Common myeloid progenitor, CD34-positive (primary cell): ENCODE results near the gene NUTF2.

Experiments
- CTCF ChIA-PET: fragments of 350-600 bp; sonication (Branson Sonifier 250); formaldehyde crosslinking; loops from one replicate; lab custom pipeline; 2021; ENCODE audit warnings: antibody characterized with exemption; lab: Charles Lee
- POLR2A ChIA-PET: fragments of 350-600 bp; sonication (Branson Sonifier 250); formaldehyde crosslinking; loops from one replicate; lab custom pipeline; 2021; ENCODE audit warnings: antibody characterized with exemption; lab: Charles Lee
- DNase-seq, 3 donors: peaks; one replicate each; pipeline versions ENCODE4 v3.0.0 to v3.0.0-alpha.2; 2013
- H3K27ac ChIP-seq, 2 experiments: 1 replicate in 1 of 2; 2 replicates in 1 of 2; pipeline ENCODE4 v1.7.0; 2013; ENCODE audit warnings: inconsistent platforms in 2 of 2, low read length in 2 of 2, mild to moderate bottlenecking in 2 of 2, low read depth in 1 of 2, moderate library complexity in 1 of 2; ENCODE audit not compliant: severe bottlenecking in 2 of 2, insufficient read depth in 1 of 2, poor library complexity in 1 of 2
- H3K27me3 ChIP-seq, 5 experiments: replicated peaks in 2 of 5; 1 replicate in 3 of 5; 2 replicates in 2 of 5; pipeline versions ENCODE4 v1.6.1 to v1.7.0; 2013; ENCODE audit warnings: low read length in 4 of 5, mild to moderate bottlenecking in 2 of 5, moderate library complexity in 2 of 5, inconsistent platforms in 1 of 5; ENCODE audit not compliant: insufficient read depth in 5 of 5, control insufficient read depth in 4 of 5
- H3K36me3 ChIP-seq, 4 experiments: 1 replicate in 2 of 4; 2 replicates in 2 of 4; pipeline versions ENCODE4 v1.6.1 to v1.7.0; 2013; ENCODE audit warnings: low read length in 3 of 4, control low read depth in 1 of 4, mild to moderate bottlenecking in 1 of 4; ENCODE audit not compliant: control insufficient read depth in 4 of 4, insufficient read depth in 4 of 4
- H3K4me1 ChIP-seq, 4 experiments: 1 replicate in 3 of 4; 2 replicates in 1 of 4; pipeline versions ENCODE4 v1.6.1 to v1.7.1; 2013; ENCODE audit warnings: low read length in 3 of 4, mild to moderate bottlenecking in 3 of 4, control low read depth in 1 of 4, inconsistent platforms in 1 of 4, moderate library complexity in 1 of 4; ENCODE audit not compliant: control insufficient read depth in 4 of 4, insufficient read depth in 4 of 4; ENCODE audit errors: control extremely low read depth in 1 of 4
- H3K4me3 ChIP-seq, 7 experiments: 1 replicate in 4 of 7; 2 replicates in 3 of 7; pipeline versions ENCODE4 v1.5.1 to v1.7.0; 2013; ENCODE audit warnings: mild to moderate bottlenecking in 7 of 7, low read length in 6 of 7, moderate library complexity in 6 of 7, inconsistent platforms in 2 of 7, low read depth in 2 of 7, control low read depth in 1 of 7; ENCODE audit not compliant: insufficient read depth in 4 of 7, control insufficient read depth in 1 of 7; ENCODE audit errors: extremely low read depth in 1 of 7
- H3K9me3 ChIP-seq, 5 experiments: 1 replicate in 4 of 5; 2 replicates in 1 of 5; pipeline versions ENCODE4 v1.6.1 to v1.7.1; 2013; ENCODE audit warnings: low read length in 4 of 5, mild to moderate bottlenecking in 2 of 5, inconsistent platforms in 1 of 5, low read depth in 1 of 5, moderate library complexity in 1 of 5; ENCODE audit not compliant: control insufficient read depth in 4 of 5, insufficient read depth in 2 of 5; ENCODE audit errors: control extremely low read depth in 1 of 5
- WGBS: methylation state at CpG from one replicate; pipeline ENCODE4 v1.1.5; 2013; ENCODE audit not compliant: insufficient coverage; 5-methylcytosine and 5-hydroxymethylcytosine counted together

The NUTF2 gene

GRCh38 chr16:67843343-67843765 lies 3.4 kb upstream of the NUTF2 start:
- WGBS = 18% methylated on average over 11 of the region's 11 CpGs
- H3K36me3 ChIP-seq = peaks cover 0 to 9% (median 2%) of the 10 kb centered on the region in 4 experiments
- no peaks in the 10 kb centered on the region for H3K27me3 ChIP-seq
- ChIA-PET POLR2A (interaction anchor here (0.6 kb wide), 1 partner anchor 49 kb away, joined by 4 read pairs; no protein-coding TSS in a partner anchor), CTCF (interaction anchor here (1.0 to 11.8 kb wide), 7 partner anchors 9 to 387 kb away, joined by 3 to 155 read pairs (median 3); no protein-coding TSS in a partner anchor)
- peak overlapping the region in 1 of 2 experiments; percentile 47 for H3K27ac ChIP-seq
- H3K4me1 ChIP-seq = peaks cover 23 to 56% (median 50%) of the 10 kb centered on the region in 4 experiments
- H3K9me3 ChIP-seq = no peaks in the 10 kb centered on the region
- H3K4me3 ChIP-seq = peak overlapping the region; percentile 72 to 99 (median 95)
- no peak for DNase-seq

- H3K36me3 ChIP-seq = peaks cover 0 to 12% (median 2%) of the 10 kb centered on the region in 4 experiments
- ChIA-PET CTCF (interaction anchor here (0.6 to 11.8 kb wide), 11 partner anchors 9 to 385 kb away, joined by 3 to 155 read pairs (median 3); no protein-coding TSS in a partner anchor), POLR2A (interaction anchor here (0.6 kb wide), 1 partner anchor 640 kb away, joined by 3 read pairs; no protein-coding TSS in a partner anchor)
- no peak for DNase-seq
- no peaks in the 10 kb centered on the region for H3K27me3 ChIP-seq
- peak overlapping the region in 1 of 7 experiments; percentile 94 for H3K4me3 ChIP-seq
- 95% methylated on average over 3 of the region's 4 CpGs for WGBS
- H3K4me1 ChIP-seq = peaks cover 23 to 56% (median 52%) of the 10 kb centered on the region in 4 experiments
- H3K9me3 ChIP-seq = no peaks in the 10 kb centered on the region
- no peak overlapping the region for H3K27ac ChIP-seq
Measured at GRCh38 chr16:67844497-67844896, 2.2 kb upstream of the NUTF2 start.

GRCh38 chr16:67845291-67846062 lies 1.3 kb upstream of the NUTF2 start:
- WGBS = 82% methylated on average over 5 of the region's 5 CpGs
- peak overlapping the region; percentile 84 to 94 for H3K27ac ChIP-seq
- DNase-seq = no peak
- H3K4me1 ChIP-seq = peaks cover 23 to 56% (median 52%) of the 10 kb centered on the region in 4 experiments
- H3K9me3 ChIP-seq = no peaks in the 10 kb centered on the region
- peak overlapping the region in 6 of 7 experiments; percentile 81 to 95 (median 90) for H3K4me3 ChIP-seq
- CTCF ChIA-PET = interaction anchor here (0.7 to 11.8 kb wide), 9 partner anchors 12 to 176 kb away, joined by 3 to 155 read pairs (median 5); no protein-coding TSS in a partner anchor
- H3K36me3 ChIP-seq = peaks cover 0 to 14% (median 2%) of the 10 kb centered on the region in 4 experiments
- POLR2A ChIA-PET = interaction anchor here (0.6 kb wide), 1 partner anchor 641 kb away, joined by 3 read pairs; no protein-coding TSS in a partner anchor
- H3K27me3 ChIP-seq = no peaks in the 10 kb centered on the region

- no peak for DNase-seq
- peak overlapping the region; percentile 84 to 94 for H3K27ac ChIP-seq
- H3K4me3 ChIP-seq = peak overlapping the region; percentile 81 to 97 (median 93)
- H3K4me1 ChIP-seq = peaks cover 23 to 56% (median 52%) of the 10 kb centered on the region in 4 experiments
- ChIA-PET POLR2A (interaction anchor here (0.9 kb wide), 1 partner anchor 12 kb away, joined by 5 read pairs; no protein-coding TSS in a partner anchor), CTCF (interaction anchor here (1.1 to 11.8 kb wide), 4 partner anchors 12 to 44 kb away, joined by 5 to 155 read pairs (median 14); no protein-coding TSS in a partner anchor)
- WGBS = no CpG with 5 or more reads among the region's 2 CpGs
- H3K27me3 ChIP-seq = no peaks in the 10 kb centered on the region
- peaks cover 0 to 16% (median 2%) of the 10 kb centered on the region in 4 experiments for H3K36me3 ChIP-seq
- no peaks in the 10 kb centered on the region for H3K9me3 ChIP-seq
Measured at GRCh38 chr16:67846063-67846319, 742 bp upstream of the NUTF2 start.

- peak in 1 of 3 donors; percentile 36 for DNase-seq
- Histone ChIP-seq H3K4me3 (peak within 1 kb of the TSS; percentile 81 to 97 (median 93)), H3K4me1 (peaks cover 23 to 53% (median 49%) of the 10 kb centered on the region in 4 experiments)
Measured at GRCh38 chr16:67847064-67847861, 530 bp downstream of the NUTF2 start, which contains the start of gene CENPT. Gene CENPT, minus strand, starts transcription at chr16:67847693. Its CDS starts 13,834 bp downstream, at chr16:67833859.

GRCh38 chr16:67848118-67848517 lies 1.4 kb downstream of the NUTF2 start:
- ChIA-PET POLR2A (no interaction called here), CTCF (interaction anchor here (1.1 to 11.8 kb wide), 3 partner anchors 14 to 35 kb away, joined by 4 to 155 read pairs (median 10); no protein-coding TSS in a partner anchor)
- Histone ChIP-seq H3K4me1 (peaks cover 23 to 45% (median 42%) of the 10 kb centered on the region in 4 experiments), H3K27ac (peak overlapping the region; percentile 84 to 94), H3K4me3 (peak overlapping the region in 6 of 7 experiments; percentile 81 to 95 (median 90)), H3K9me3 (no peaks in the 10 kb centered on the region), H3K27me3 (no peaks in the 10 kb centered on the region), H3K36me3 (peaks cover 0 to 16% (median 2%) of the 10 kb centered on the region in 4 experiments)
- DNase-seq = no peak
- WGBS = 98% methylated on average over 11 of the region's 11 CpGs

More at GRCh38 chr16:67847064-67847861, 530 bp downstream of the NUTF2 start, which contains the start of gene CENPT:
- H3K9me3 ChIP-seq = no peaks in the 10 kb centered on the region
- H3K27me3 ChIP-seq = no peaks in the 10 kb centered on the region
- POLR2A ChIA-PET = no interaction called here
- peak within 1 kb of the TSS; percentile 84 to 94 for H3K27ac ChIP-seq
- WGBS = 0% methylated on average over 41 of the region's 62 CpGs
- peaks cover 0 to 16% (median 2%) of the 10 kb centered on the region in 4 experiments for H3K36me3 ChIP-seq
- CTCF ChIA-PET = interaction anchor here (1.1 to 11.8 kb wide), 3 partner anchors 13 to 36 kb away, joined by 5 to 155 read pairs (median 10); no protein-coding TSS in a partner anchor
